Naive thymus-derived CD4-positive, alpha-beta T cell (primary cell): ENCODE data around the gene TXNRD3. TPM values are rescaled to one million over a fixed set of nuclear protein-coding genes. Genes with fewer than 3 reads are reported as not detected.

Source experiments
- ATAC-seq: fragments of 150-1000 bp; cut with Tn5 transposase; 2 replicates; pipeline ENCODE4 v1.10.0; 2021; ENCODE audit warnings: mild to moderate bottlenecking, moderate library complexity
- CTCF ChIA-PET: fragments of 350-600 bp; sonication (Branson Sonifier 250); formaldehyde crosslinking; loops from one replicate; lab custom pipeline; 2021; ENCODE audit warnings: antibody characterized with exemption; lab: Charles Lee
- POLR2A ChIA-PET: fragments of 350-600 bp; sonication (Branson Sonifier 250); formaldehyde crosslinking; loops from one replicate; lab custom pipeline; 2021; ENCODE audit warnings: antibody characterized with exemption, inconsistent platforms; lab: Charles Lee
- DNase-seq, 9 donors: peaks; one replicate each; pipeline versions ENCODE4 v3.0.0 to v3.0.0-alpha.2; 2020 to 2022; ENCODE audit warnings: mixed read lengths in 1 of 9
- H3K27ac ChIP-seq: one replicate; pipeline ENCODE4 v1.7.0; 2013; ENCODE audit warnings: mild to moderate bottlenecking, low read depth, low read length, moderate library complexity
- H3K27me3 ChIP-seq, 2 donors: one replicate each; pipeline ENCODE4 v1.7.0; 2013; ENCODE audit warnings: low read length in 2 of 2, mild to moderate bottlenecking in 2 of 2, moderate library complexity in 2 of 2; ENCODE audit not compliant: control insufficient read depth in 2 of 2, insufficient read depth in 2 of 2
- H3K36me3 ChIP-seq, 3 experiments: 1 replicate in 2 of 3; 2 replicates in 1 of 3; pipeline ENCODE4 v1.7.0; 2013; ENCODE audit warnings: low read length in 3 of 3, mild to moderate bottlenecking in 3 of 3, moderate library complexity in 1 of 3; ENCODE audit not compliant: insufficient read depth in 3 of 3, control insufficient read depth in 2 of 3
- H3K4me1 ChIP-seq, 2 donors: one replicate each; pipeline ENCODE4 v1.7.0; 2013; ENCODE audit warnings: low read length in 2 of 2, mild to moderate bottlenecking in 2 of 2, moderate library complexity in 1 of 2; ENCODE audit not compliant: control insufficient read depth in 2 of 2, insufficient read depth in 2 of 2
- H3K4me3 ChIP-seq: 2 replicates; pipeline ENCODE4 v1.7.0; 2013; ENCODE audit warnings: mild to moderate bottlenecking, low read length
- H3K9me3 ChIP-seq, 3 experiments: 1 replicate in 2 of 3; 2 replicates in 1 of 3; pipeline ENCODE4 v1.7.0; 2013; ENCODE audit warnings: low read length in 3 of 3; ENCODE audit not compliant: control insufficient read depth in 2 of 3
- H3K27ac Mint-ChIP-seq, 9 donors: one replicate each; pipeline ENCODE4 v1.8.0; 2020 to 2022; ENCODE audit warnings: mixed read lengths in 9 of 9, mild to moderate bottlenecking in 8 of 9, moderate library complexity in 5 of 9, inconsistent platforms in 2 of 9
- H3K27me3 Mint-ChIP-seq, 5 donors: one replicate each; pipeline ENCODE4 v1.8.0; 2021 to 2022; ENCODE audit warnings: mixed read lengths in 5 of 5, mild to moderate bottlenecking in 1 of 5
- H3K36me3 Mint-ChIP-seq, 5 donors: one replicate each; pipeline ENCODE4 v1.8.0; 2020 to 2022; ENCODE audit warnings: mixed read lengths in 5 of 5, mild to moderate bottlenecking in 3 of 5, inconsistent platforms in 1 of 5
- H3K4me1 Mint-ChIP-seq, 7 donors: one replicate each; pipeline ENCODE4 v1.8.0; 2020 to 2022; ENCODE audit warnings: mixed read lengths in 7 of 7, mild to moderate bottlenecking in 3 of 7, inconsistent platforms in 1 of 7
- H3K4me3 Mint-ChIP-seq, 10 donors: one replicate each; pipeline ENCODE4 v1.8.0; 2020 to 2022; ENCODE audit warnings: mild to moderate bottlenecking in 10 of 10, mixed read lengths in 10 of 10, moderate library complexity in 6 of 10, inconsistent platforms in 2 of 10
- H3K9me3 Mint-ChIP-seq, 11 donors: one replicate each; pipeline ENCODE4 v1.8.0; 2020 to 2022; ENCODE audit warnings: mixed read lengths in 11 of 11, mild to moderate bottlenecking in 4 of 11, inconsistent platforms in 1 of 11, moderate library complexity in 1 of 11
- intact Hi-C, 2 donors: fragments of 100-400 bp; cut with micrococcal nuclease; formaldehyde crosslinking; loops; one replicate each; pipeline ENCODE4 v1.15.1; 2023
- polyA plus RNA-seq, 2 donors: library from polyadenylated mRNA; unstranded; fragments of 300-500 nt; fragmentation: Illumina TruSeq; gene quantifications; one replicate each; pipeline ENCODE4 v1.2.3, GENCODE V29; 2021
- total RNA-seq, 6 experiments: library from RNA in 5 of 6; stranded (reverse) in 5 of 6; gene quantifications; 1 replicate in 5 of 6; 2 replicates in 1 of 6; pipeline ENCODE4 v1.2.3 and lab custom pipeline; 2021 to 2026

Gene TXNRD3
- total and polyA plus RNA-seq, 7 experiments from 2014 or later, result 0.46 to 4.8 (median 4.3) TPM

GRCh38 chr3:126667631-126668449 lies 12.9 kb upstream of the TXNRD3 start:
- H3K4me1 ChIP-seq, result no peaks in the 10 kb centered on the region
- ATAC-seq, result no peak
- Mint-ChIP-seq H3K27ac (no peak overlapping the region), H3K27me3 (peaks cover 0 to 10% (median 0%) of the 10 kb centered on the region in 5 donors), H3K4me1 (peaks cover 0 to 7% (median 0%) of the 10 kb centered on the region in 7 donors), H3K9me3 (peaks cover 7 to 21% (median 9%) of the 10 kb centered on the region in 11 donors), H3K36me3 (peaks cover 0 to 6% (median 5%) of the 10 kb centered on the region in 5 donors), H3K4me3 (no peak overlapping the region)
- H3K27me3 ChIP-seq, result no peaks in the 10 kb centered on the region
- CTCF ChIA-PET, result no interaction called here
- DNase-seq, result no peak
- intact Hi-C loops, result no loop called here
- peaks cover 0 to 7% (median 0%) of the 10 kb centered on the region in 3 experiments for H3K9me3 ChIP-seq
- no peaks in the 10 kb centered on the region for H3K36me3 ChIP-seq
- H3K4me3 ChIP-seq, result no peak overlapping the region
- H3K27ac ChIP-seq, result no peak overlapping the region
- POLR2A ChIA-PET, result no interaction called here

GRCh38 chr3:126666658-126667528 lies 12.0 kb upstream of the TXNRD3 start:
- Mint-ChIP-seq H3K27me3 (peaks cover 0 to 18% (median 0%) of the 10 kb centered on the region in 5 donors), H3K36me3 (peaks cover 0 to 6% (median 5%) of the 10 kb centered on the region in 5 donors), H3K27ac (no peak overlapping the region), H3K9me3 (peaks cover 7 to 21% (median 9%) of the 10 kb centered on the region in 11 donors), H3K4me1 (peaks cover 0 to 7% (median 0%) of the 10 kb centered on the region in 7 donors), H3K4me3 (no peak overlapping the region)
- ATAC-seq (no peak), DNase-seq (no peak)
- Histone ChIP-seq H3K4me1 (no peaks in the 10 kb centered on the region), H3K9me3 (peaks cover 0 to 7% (median 0%) of the 10 kb centered on the region in 3 experiments), H3K27ac (no peak overlapping the region), H3K36me3 (no peaks in the 10 kb centered on the region), H3K4me3 (no peak overlapping the region), H3K27me3 (no peaks in the 10 kb centered on the region)
- intact Hi-C loops, result no loop called here
- POLR2A ChIA-PET, result no interaction called here
- CTCF ChIA-PET, result no interaction called here

GRCh38 chr3:126665959-126666657 lies 11.2 kb upstream of the TXNRD3 start:
- DNase-seq, result no peak
- Histone ChIP-seq H3K9me3 (peaks cover 0 to 3% (median 0%) of the 10 kb centered on the region in 3 experiments), H3K4me3 (no peak overlapping the region), H3K27ac (no peak overlapping the region), H3K4me1 (no peaks in the 10 kb centered on the region), H3K27me3 (no peaks in the 10 kb centered on the region), H3K36me3 (no peaks in the 10 kb centered on the region)
- ChIA-PET POLR2A (no interaction called here), CTCF (no interaction called here)
- peaks cover 0 to 18% (median 0%) of the 10 kb centered on the region in 5 donors for H3K27me3 Mint-ChIP-seq
- peaks cover 2 to 16% (median 8%) of the 10 kb centered on the region in 11 donors for H3K9me3 Mint-ChIP-seq
- intact Hi-C loops, result no loop called here
- peaks cover 0 to 4% (median 2%) of the 10 kb centered on the region in 5 donors for H3K36me3 Mint-ChIP-seq
- no peak for ATAC-seq
- peaks cover 0 to 3% (median 0%) of the 10 kb centered on the region in 7 donors for H3K4me1 Mint-ChIP-seq
- H3K27ac Mint-ChIP-seq, result no peak overlapping the region
- no peak overlapping the region for H3K4me3 Mint-ChIP-seq

GRCh38 chr3:126665221-126665936 lies 10.5 kb upstream of the TXNRD3 start:
- no peak for ATAC-seq
- H3K27ac Mint-ChIP-seq, result no peak overlapping the region
- POLR2A ChIA-PET, result no interaction called here

GRCh38 chr3:126664591-126665214 lies 9.8 kb upstream of the TXNRD3 start:
- no peak overlapping the region for H3K4me3 Mint-ChIP-seq
- Histone ChIP-seq H3K27ac (no peak overlapping the region), H3K4me1 (no peaks in the 10 kb centered on the region), H3K4me3 (no peak overlapping the region), H3K9me3 (no peaks in the 10 kb centered on the region), H3K36me3 (no peaks in the 10 kb centered on the region), H3K27me3 (no peaks in the 10 kb centered on the region)
- DNase-seq, result no peak
- CTCF ChIA-PET, result no interaction called here
- POLR2A ChIA-PET, result no interaction called here
- peaks cover 0 to 18% (median 0%) of the 10 kb centered on the region in 5 donors for H3K27me3 Mint-ChIP-seq
- ATAC-seq, result no peak
- no peak overlapping the region for H3K27ac Mint-ChIP-seq
- H3K4me1 Mint-ChIP-seq, result no peaks in the 10 kb centered on the region
- no peaks in the 10 kb centered on the region for H3K36me3 Mint-ChIP-seq
- peaks cover 0 to 5% (median 0%) of the 10 kb centered on the region in 11 donors for H3K9me3 Mint-ChIP-seq
- intact Hi-C loops, result no loop called here

More at GRCh38 chr3:126665221-126665936, 10.5 kb upstream of the TXNRD3 start:
- CTCF ChIA-PET, result no interaction called here
- Histone ChIP-seq H3K27me3 (no peaks in the 10 kb centered on the region), H3K4me3 (no peak overlapping the region), H3K36me3 (no peaks in the 10 kb centered on the region), H3K9me3 (no peaks in the 10 kb centered on the region), H3K4me1 (no peaks in the 10 kb centered on the region), H3K27ac (no peak overlapping the region)
- Mint-ChIP-seq H3K27me3 (peaks cover 0 to 18% (median 0%) of the 10 kb centered on the region in 5 donors), H3K4me3 (no peak overlapping the region), H3K4me1 (no peaks in the 10 kb centered on the region), H3K9me3 (peaks cover 0 to 10% (median 3%) of the 10 kb centered on the region in 11 donors), H3K36me3 (no peaks in the 10 kb centered on the region)
- no peak for DNase-seq
- intact Hi-C loops, result no loop called here
